Fibroblast of gingiva (primary cell): Measurements from ENCODE around the gene AP4E1.
"Not testable (repeated sequence)": the region's sequence is repeated elsewhere in the genome, so short reads cannot be mapped to it uniquely, and the experiment has no call there.

ENCODE experiments used
- DNase-seq: peaks from one replicate; pipeline ENCODE4 v3.0.0-alpha.2; 2011; ENCODE audit warnings: low read depth

Gene AP4E1

DNA sequence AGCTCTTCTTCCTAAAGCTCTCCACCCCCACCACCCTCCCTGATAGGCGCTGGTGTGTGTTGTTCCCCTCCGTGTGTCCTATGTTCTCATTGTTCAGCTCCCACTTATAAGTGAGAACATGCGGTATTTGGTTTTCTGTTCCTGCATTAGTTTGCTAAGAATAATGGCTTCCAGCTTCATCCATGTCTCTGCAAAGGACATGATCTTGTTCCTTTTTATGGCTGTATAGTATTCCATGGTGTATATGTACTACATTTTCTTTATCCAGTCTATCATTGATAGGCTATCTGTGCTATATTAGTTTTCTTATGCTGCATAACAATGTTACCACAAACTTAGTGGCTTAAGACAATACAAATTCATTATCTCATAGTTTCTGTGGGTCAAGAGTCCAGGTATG lies 42.3 kb downstream of the AP4E1 start:
- DNase-seq: not testable (repeated sequence)

DNA sequence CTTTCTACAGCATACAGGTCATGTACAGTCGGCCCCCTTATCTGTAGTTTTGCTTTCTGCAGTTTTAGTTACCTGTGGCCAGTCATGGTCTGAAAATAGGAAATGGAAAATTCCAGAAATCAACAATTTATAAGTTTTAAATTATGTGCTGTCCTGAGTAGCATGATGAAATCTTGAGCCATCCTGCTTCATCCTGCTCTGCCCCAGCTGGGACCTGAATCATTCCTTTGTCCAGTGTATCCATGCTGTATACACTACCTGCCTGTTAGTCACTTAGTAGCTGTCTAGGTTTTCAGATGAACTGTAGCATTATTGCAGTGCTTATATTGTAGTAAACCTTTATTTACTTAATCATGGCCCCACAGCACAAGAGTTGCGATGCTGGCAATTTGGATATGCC lies 44.8 kb downstream of the AP4E1 start:
- no peak for DNase-seq

DNA sequence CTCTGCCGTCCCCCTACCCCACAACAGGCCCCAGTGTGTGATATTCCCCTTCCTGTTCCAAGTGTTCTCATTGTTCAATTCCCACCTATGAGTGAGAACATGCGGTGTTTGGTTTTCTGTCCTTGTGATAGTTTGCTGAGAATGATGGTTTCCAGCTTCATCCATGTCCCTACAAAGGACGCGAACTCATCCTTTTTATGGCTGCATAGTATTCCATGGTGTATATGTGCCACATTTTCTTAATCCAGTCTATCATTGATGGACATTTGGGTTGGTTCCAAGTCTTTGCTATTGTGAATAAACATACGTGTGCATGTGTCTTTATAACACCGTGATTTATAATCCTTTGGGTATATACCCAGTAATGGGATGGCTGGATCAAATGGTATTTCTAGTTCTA lies 46.4 kb downstream of the AP4E1 start:
- DNase-seq: not testable (repeated sequence)

DNA sequence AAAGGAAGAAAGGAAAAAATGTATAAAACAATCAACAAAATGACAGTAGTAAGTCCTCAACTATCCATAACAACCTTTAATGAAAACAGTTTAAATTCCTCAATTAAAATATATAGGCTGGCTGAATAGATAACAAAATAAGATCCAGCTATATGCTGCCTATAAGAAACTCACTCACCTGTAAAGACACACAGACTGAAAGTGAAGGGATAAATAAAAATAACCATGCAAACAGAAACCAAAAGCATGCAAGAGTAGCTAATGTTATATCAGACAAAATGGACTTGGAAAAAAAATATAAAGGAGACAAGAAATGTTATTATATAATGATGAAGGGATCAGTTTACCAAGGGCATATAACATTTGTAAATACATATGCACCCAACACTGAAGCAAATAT lies 51.2 kb downstream of the AP4E1 start:
- DNase-seq: no peak

DNA sequence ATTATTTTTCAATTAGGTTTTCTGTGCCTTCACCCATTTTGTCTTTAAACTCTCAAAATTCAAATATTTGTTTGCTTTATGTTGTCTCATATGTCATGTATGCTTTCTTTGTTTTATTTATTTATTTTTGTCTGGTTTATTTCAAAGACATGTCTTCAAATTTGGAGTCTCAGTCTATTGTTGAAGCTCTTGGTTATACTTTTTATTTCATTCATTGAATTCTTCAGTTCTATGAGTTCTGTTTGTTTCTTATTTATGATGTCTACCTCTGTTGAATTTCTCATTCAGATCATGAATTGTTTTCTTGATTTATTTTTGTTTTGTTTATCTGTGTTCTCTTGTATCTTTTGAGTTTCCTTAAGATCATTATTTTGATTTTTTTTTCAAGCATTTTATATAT lies 55.6 kb downstream of the AP4E1 start:
- DNase-seq: no peak

DNA sequence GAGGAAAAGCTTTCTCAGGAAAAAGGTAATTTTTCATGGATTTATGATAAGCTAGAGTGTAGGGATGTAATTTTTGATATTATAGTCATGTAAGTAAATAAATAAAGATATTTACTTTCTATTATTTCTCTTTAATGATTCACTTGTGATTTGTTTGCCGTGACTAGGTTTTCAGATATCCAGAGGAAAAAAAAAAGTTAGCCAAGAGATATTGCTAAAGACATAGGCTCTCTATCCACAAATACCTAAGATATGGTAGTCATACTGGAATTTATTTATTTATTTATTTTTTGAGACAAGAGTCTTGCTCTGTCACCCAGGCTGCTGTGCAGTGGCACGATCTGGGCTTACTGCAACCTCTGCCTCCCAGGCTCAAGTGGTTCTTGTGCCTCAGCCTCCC lies 59.9 kb downstream of the AP4E1 start:
- DNase-seq: peak; percentile 3

DNA sequence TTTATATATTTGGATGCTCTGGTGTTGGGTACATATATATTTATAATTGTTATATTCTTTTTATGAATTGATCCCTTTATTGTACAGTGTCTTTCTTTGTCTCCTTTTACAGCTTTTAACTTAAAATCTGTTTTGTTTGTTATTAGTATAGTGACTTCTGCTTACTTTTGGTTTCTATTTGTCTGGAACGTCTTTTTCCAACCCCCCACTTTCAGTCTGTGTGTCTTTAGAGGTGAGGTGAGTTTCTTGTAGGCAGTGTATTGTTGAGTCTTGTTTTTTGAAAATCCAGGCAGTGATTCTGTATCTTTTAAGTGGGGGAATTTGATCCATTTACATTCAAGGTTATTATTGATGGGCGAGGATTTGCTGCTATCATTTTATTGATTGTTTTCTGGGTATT lies 62.0 kb downstream of the AP4E1 start:
- no peak for DNase-seq

DNA sequence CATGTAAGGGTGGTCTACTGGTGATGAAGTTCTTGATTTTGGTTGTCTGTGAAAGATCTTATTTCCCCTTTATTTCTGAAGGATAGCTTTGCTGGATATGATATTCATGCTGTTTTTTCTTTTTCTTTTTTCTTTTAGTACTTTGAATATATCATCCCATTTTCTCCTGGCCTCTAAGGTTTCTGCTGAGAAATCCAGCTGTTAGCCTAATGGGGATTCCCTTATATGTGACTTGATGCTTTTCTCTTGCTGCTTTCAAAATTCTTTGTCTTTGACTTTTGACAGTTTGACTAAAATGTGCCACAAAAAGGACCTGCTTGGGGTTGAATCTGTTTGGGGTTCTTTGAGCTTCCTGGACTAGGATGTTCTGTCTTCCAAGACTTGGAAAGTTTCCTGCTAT lies 62.6 kb downstream of the AP4E1 start:
- no peak for DNase-seq

DNA sequence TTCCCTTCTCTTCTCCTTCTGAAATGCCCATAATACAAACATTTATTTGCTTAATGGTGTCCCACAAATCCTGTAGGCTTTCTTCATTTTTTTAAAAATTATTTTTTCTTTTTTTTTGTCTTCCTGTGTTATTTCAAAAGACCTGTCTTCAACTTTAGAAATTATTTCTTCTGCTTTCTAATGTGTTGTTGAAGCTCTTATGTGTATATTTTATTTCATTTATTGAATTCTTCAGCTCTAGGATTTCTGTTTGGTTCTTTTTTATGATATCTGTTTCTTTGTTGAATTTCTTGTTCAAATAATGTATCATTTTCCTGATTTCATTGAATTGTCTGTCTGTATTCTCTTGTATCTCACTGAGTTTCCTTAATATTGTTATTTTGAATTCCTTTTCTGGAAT lies 63.1 kb downstream of the AP4E1 start:
- DNase-seq: no peak

DNA sequence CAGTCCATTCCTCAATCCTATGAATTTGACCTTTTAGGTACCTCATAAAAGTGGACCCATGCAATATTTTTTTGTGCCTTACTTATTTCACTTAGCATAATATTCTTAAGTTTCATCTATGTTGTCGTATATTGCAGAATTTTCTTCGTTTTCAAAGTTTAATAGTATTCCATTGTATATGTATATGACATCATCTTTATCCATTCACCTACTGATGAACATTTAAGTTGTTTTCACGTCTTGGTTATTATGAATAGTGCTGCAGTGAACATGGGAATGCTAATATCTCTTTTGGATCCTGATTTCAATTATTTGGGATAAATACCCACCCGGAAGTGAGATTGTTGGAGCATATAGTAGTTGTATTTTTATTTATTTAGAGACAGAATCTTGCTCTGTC lies 65.1 kb downstream of the AP4E1 start:
- DNase-seq: no peak

DNA sequence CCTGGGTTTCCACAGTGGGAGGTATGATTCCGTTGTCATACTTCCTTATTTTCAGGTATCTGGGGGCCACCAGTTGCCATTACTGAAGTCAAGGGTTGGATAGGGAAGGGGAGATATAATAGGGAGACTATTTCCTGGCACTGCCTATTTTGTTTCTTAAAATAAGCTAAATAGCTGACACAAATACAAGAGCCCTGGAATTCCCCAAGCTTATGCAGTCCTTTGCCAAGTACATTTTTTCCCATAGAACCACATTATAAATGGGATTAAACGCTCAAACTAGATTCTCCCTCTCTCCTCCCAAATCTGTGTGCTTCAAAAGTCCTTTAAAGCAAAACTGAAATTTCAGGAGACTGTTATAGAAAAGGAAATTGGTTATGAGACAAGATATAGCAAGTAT lies 68.7 kb downstream of the AP4E1 start:
- no peak for DNase-seq

DNA sequence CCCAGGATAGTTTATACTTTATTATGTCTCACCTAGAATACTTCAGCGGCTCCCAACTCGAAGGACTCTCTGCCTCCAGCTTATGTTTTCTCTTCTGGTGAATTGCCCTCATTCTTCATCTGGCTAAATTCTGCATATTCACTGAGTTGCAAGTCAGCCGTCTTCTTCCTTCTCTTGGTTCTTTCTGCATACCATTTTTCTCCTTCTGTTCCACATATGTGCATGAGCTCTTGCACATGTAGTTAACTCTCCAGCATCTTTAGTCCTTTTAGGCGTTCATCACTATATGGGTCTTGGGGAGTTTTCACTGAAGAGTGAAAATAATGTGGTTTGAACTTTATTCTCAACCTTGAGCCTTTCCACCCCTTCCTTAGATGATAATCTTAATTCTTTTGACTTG lies 70.1 kb downstream of the AP4E1 start:
- no peak for DNase-seq

DNA sequence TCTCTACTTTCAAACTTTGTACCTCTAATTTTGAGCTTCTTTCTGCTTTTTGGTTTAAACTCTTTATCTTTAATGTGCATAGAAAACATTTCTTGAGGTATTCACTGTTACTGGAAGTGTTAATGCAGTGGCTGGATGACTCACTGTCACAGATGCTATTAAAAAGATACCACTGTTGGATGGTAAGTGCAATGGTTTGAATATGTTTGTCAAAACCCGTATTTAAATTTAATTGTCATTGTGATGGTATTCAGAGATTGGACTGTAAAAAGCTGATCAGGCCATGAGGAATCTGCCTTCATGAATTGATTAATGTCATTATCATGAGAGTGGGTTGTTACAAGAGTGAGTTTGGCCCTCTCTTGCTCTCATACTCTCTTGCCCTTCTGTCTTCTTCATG lies 70.6 kb downstream of the AP4E1 start:
- DNase-seq: no peak

DNA sequence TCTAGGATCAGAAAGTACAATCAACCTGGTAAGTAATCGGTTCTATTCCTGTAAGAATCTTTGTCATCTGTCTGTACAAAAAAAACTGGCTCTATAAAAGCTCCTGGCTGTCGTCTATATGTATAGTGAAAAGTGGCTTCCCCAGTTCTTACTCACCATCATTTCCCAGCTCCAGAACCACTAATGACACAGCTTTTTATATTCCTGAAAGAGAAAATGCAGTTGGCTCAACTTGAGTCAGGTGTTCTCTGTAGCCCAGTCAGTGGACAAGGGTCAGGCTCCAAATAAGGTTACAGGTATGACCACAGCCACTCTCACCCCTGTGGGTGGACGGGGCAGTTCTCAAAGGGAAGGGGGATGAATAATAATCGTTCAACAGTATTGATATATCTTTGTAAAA lies 85.1 kb downstream of the AP4E1 start:
- no peak for DNase-seq

DNA sequence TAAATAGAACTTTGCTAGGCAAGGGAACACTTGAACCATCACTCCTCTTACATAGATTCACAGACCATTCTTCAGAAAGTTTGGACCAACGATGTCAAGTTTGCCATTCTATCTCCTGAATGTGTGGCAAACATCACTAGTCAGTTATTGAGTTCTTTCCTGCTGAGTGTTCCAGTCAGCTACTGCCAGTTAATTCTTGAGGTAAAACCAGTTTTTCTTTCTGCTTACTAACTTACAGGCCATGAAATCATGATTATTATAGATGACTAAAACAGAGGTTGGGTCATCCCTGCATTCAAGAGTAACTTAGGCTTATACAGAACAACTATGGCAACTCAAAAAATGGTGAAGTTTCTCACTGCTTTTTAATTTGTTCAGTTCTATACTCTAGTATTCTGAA lies 88.2 kb downstream of the AP4E1 start:
- DNase-seq: peak; percentile 28

DNA sequence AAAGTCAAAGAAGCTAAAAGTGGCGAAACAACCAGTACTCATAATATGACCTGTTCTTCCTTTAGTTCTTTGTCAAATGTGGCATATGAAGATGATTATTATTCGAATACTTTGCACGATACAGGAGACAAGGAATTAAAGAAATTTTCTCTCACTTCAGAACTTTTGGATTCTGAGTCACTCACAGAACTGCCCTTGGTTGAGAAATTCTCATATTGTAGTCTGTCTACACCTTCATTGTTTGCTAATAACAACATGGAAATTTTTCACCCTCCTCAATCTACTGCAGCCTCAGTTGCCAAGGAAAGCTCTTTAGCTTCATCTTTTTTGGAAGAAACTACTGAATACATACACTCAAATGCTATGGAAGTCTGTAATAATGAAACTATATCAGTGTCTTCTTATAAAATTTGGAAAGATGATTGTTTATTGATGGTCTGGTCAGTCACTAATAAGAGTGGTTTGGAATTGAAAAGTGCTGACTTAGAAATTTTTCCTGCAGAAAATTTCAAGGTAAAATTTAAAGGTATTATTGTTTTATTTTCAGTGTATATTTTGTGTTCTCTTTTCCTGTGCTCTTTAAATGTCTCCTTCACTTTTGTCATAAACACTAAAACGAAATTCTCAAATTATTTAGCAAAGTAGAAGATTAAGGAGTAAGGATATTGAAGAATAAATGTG lies 89.0 kb downstream of the AP4E1 start:
- no peak for DNase-seq

DNA sequence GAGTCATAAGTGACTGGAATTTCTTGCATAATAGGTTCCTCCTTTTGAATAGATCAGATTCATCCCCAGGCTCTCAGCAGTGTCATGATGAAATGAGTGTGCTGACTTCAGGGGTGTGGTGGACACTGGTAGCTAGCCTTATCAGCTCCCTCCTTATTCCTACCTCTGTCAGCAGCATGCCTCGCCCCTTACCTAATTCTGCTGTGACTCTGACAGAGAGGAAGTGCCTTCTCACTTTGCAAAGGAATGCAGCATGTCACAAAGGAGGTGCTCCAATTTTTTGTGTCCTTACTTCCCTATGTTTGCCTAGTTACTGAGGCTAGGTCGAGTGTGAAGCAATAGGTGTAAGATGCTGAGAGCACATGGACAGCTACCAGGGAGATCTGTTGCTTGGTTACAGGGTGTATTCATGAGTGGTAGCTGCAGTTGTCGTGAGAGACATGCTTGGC lies 95.6 kb downstream of the AP4E1 start:
- DNase-seq: peak; percentile 62

DNA sequence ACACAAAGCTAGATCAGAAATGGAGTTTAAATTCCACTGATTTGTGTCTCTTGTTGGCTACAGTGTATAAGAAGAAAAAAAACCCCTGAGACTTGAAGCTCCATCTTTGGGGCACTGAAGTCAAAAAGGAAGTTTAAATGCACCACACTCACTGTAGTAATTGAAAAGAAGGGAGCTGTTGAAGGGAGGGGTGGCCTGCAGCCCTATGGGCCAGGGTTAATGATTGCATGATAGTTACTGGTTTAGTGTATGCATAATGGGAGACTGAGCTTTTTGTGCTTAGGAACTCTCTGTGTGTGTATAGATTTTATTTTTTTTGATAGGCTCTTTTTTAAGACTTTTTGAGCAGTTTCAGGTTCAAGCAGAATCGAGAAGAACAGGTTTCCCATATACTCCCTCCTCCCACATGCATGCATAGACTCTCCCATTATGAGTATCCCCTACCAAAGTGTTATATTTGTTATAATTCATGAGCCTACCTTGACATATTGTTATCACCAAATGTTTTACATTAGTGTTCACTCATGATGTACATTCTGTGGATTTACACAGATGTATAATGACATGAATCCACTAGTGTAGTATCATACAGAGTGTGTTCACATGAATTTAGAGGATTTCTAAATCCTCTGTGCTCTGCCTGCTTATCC lies 98.0 kb downstream of the AP4E1 start:
- DNase-seq: no peak

DNA sequence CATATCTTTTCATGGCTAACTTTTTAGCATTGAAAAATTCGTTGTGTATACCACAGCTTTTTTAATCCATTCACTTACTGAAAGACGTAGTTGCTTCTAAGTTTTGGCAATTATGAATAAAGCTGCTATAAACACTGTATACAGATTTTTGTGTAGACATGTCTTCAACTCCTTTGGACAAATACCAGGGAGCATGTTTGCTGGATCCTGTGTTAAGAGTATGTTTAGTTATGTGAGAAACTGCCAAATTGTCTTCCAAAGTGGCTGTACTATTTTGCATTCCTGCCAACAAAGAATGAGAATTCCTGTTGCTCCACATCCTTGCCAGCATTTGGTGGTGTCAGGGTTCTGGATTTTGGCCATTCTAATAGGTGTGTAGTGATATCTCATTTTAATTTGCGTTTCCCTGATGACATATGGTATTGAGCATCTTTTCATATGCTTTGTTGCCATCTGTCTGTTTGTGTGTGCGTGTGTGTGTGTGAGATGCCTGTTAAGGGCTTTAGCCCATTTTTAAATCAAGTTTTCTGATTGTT lies 98.7 kb downstream of the AP4E1 start:
- no peak for DNase-seq

DNA sequence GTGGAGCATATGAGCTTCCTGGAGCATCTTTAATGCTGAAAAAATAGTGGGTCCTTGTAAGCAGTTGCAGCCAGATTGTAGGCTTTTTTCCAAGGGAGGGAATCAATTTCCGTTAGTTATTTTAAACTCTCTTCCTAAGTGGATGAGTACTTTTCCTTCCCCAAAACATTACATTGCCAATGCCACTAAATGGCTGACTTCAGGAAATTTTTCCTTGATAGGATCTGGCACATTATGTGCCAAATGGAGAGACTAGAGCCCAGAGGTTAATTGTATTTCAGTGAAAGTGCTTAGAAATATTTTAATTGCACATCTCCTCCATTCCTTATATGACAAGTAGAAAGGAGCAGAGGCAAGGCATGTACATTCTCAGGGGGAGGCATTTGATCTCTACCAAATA lies 102.7 kb downstream of the AP4E1 start:
- no peak for DNase-seq

DNA sequence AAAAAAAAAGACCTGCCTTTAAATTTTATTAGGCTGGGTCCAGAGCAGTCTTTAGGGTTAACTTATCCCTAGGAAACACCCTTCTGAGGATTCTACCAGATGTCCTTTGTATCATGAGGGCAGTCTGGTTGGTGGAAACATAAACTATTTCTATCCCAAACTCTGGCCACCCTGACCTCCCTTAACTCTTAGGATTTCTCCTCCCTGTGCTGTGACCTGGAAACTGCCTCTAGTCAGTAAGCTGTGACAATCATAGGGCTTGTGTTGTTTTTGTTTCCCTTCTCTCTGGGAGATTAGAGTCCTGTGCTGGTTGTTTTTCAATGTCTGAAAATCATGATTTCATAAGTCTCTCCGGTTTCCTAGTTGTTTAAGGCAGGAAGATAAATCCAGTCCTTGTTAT lies 108.1 kb downstream of the AP4E1 start:
- no peak for DNase-seq

DNA sequence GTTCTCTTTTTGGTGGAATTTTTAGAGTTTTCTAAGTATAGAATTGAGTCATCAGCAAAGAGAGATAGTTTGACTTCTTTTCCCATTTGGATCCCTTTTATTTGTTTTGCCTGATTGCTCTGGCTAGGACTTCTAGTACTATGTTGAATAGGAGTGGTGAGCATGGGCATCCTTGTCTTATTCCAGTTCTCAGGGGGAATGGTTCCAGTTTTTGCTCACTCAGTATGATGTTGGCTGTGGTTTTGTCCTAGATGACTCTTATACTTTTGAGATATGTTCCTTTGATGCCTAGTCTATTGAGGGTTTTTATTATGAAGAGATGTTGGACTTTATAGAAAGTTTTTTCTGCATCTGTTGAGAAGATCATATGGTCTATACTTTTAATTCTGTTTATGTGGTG lies 113.7 kb downstream of the AP4E1 start:
- DNase-seq: no peak

DNA sequence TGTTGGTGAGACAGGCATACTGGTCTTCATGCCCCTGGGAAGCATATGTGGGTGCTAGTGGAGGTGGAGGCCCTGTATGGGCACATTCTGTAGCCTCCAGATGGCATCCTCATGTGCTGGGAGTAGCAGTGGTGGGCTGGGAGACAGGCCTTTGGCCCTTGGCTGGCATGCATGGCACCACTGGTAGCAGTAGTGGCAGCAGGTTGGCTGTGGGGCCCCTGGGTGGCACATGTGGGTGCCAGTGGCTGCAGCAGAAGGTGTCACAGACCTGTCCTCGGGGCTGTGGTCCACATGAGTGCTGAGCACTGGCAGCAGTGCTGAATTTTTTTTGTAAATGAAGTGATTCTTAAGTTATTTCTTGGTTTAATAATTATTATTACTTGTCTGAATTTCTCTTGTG lies 115.0 kb downstream of the AP4E1 start:
- no peak for DNase-seq
